Stomach (tissue), 4 donors: ENCODE measurements around the gene BLTP3B.

Source experiments
- POLR2A ChIP-seq, 4 donors: fragments of 450-650 bp; IDR thresholded peaks; one replicate each; pipeline ENCODE4 v1.6.1; 2016; ENCODE audit warnings: antibody characterized with exemption in 4 of 4, control low read depth in 2 of 4, mild to moderate bottlenecking in 1 of 4, moderate library complexity in 1 of 4
- POLR2AphosphoS5 ChIP-seq, 3 donors: sonication (generic); formaldehyde crosslinking; IDR thresholded peaks; one replicate each; pipeline ENCODE4 v1.6.1; 2016; ENCODE audit warnings: antibody characterized with exemption in 3 of 3
- TF ChIP-seq, protein P1 (sequence below), 7 experiments: fragments of 450-650 bp in 4 of 7; fragments of 200-600 bp in 3 of 7; sonication (generic) in 3 of 7; IDR thresholded peaks; one replicate each; pipeline ENCODE4 v1.5.1; 2016 to 2019; ENCODE audit warnings: antibody characterized with exemption in 7 of 7, control low read depth in 2 of 7, mild to moderate bottlenecking in 1 of 7

DNA sequence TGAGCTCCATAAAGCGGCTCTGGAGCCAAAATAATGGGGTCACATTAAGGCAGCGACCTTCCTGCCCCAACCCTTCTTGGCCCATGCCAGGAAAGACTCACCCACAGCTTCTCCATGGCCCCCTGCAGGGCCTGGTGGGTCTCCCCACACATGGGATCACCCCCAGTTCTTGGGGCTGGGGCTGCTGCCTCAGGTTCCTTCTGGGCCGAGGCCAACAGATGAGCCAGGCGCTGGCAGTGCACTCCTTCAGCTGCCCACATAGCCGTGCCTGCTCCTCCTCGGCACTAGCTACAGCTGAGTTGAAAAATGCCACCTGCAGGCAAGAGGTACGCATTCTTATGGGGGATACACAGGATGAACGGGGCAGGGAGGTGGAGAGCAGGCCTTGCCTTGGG, 14.8 kb upstream of the BLTP3B start:
- TF ChIP-seq POLR2A (IDR thresholded peaks at IDR 0.05): no peak
- TF ChIP-seq, protein P1, sequence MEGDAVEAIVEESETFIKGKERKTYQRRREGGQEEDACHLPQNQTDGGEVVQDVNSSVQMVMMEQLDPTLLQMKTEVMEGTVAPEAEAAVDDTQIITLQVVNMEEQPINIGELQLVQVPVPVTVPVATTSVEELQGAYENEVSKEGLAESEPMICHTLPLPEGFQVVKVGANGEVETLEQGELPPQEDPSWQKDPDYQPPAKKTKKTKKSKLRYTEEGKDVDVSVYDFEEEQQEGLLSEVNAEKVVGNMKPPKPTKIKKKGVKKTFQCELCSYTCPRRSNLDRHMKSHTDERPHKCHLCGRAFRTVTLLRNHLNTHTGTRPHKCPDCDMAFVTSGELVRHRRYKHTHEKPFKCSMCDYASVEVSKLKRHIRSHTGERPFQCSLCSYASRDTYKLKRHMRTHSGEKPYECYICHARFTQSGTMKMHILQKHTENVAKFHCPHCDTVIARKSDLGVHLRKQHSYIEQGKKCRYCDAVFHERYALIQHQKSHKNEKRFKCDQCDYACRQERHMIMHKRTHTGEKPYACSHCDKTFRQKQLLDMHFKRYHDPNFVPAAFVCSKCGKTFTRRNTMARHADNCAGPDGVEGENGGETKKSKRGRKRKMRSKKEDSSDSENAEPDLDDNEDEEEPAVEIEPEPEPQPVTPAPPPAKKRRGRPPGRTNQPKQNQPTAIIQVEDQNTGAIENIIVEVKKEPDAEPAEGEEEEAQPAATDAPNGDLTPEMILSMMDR (IDR thresholded peaks at IDR 0.05): no peak
- no peak for TF ChIP-seq POLR2AphosphoS5 (IDR thresholded peaks at IDR 0.05)
